Stromal cell of bone marrow (primary cell): ENCODE data around the gene PPP1R12B.
"Not testable (repeated sequence)": the region's sequence is repeated elsewhere in the genome, so short reads cannot be mapped to it uniquely, and the experiment has no call there.

Experiments used
- DNase-seq: peaks from one replicate; pipeline ENCODE4 v3.0.0-alpha.2; 2012; ENCODE audit warnings: low read depth

The PPP1R12B gene

GRCh38 chr1:202531472-202531811 lies 182.9 kb downstream of the PPP1R12B start:
- no peak for DNase-seq

- DNase-seq, result peak; percentile 42
Measured at GRCh38 chr1:202531812-202532616, 183.5 kb downstream of the PPP1R12B start.

GRCh38 chr1:202539166-202539574 lies 190.7 kb downstream of the PPP1R12B start:
- peak; percentile 52 for DNase-seq

GRCh38 chr1:202539583-202539982 lies 191.1 kb downstream of the PPP1R12B start:
- not testable (repeated sequence) for DNase-seq

GRCh38 chr1:202540014-202540413 lies 191.5 kb downstream of the PPP1R12B start:
- DNase-seq, result no peak

GRCh38 chr1:202540448-202540847 lies 191.9 kb downstream of the PPP1R12B start:
- DNase-seq, result no peak

- not testable (repeated sequence) for DNase-seq
Measured at GRCh38 chr1:202540858-202541257, 192.4 kb downstream of the PPP1R12B start.

GRCh38 chr1:202542415-202542814 lies 193.9 kb downstream of the PPP1R12B start:
- not testable (repeated sequence) for DNase-seq

- DNase-seq, result not testable (repeated sequence)
Measured at GRCh38 chr1:202543537-202543936, 195.0 kb downstream of the PPP1R12B start.

- DNase-seq, result not testable (repeated sequence)
Measured at GRCh38 chr1:202544766-202545449, 196.4 kb downstream of the PPP1R12B start.

GRCh38 chr1:202545647-202546303 lies 197.3 kb downstream of the PPP1R12B start:
- not testable (repeated sequence) for DNase-seq

GRCh38 chr1:202546377-202546776 lies 197.9 kb downstream of the PPP1R12B start:
- not testable (repeated sequence) for DNase-seq

- not testable (repeated sequence) for DNase-seq
Measured at GRCh38 chr1:202546796-202547195, 198.3 kb downstream of the PPP1R12B start.

- no peak for DNase-seq
Measured at GRCh38 chr1:202547215-202547614, 198.7 kb downstream of the PPP1R12B start.

- DNase-seq, result not testable (repeated sequence)
Measured at GRCh38 chr1:202550088-202550487, 201.6 kb downstream of the PPP1R12B start.

- no peak for DNase-seq
Measured at GRCh38 chr1:202551683-202552082, 203.2 kb downstream of the PPP1R12B start.

GRCh38 chr1:202552615-202553014 lies 204.1 kb downstream of the PPP1R12B start:
- DNase-seq, result not testable (repeated sequence)

- not testable (repeated sequence) for DNase-seq
Measured at GRCh38 chr1:202553078-202553477, 204.6 kb downstream of the PPP1R12B start.

GRCh38 chr1:202553560-202554038 lies 205.1 kb downstream of the PPP1R12B start:
- DNase-seq, result no peak

- DNase-seq, result not testable (repeated sequence)
Measured at GRCh38 chr1:202554619-202555018, 206.1 kb downstream of the PPP1R12B start.

GRCh38 chr1:202556037-202556436 lies 207.5 kb downstream of the PPP1R12B start:
- DNase-seq, result not testable (repeated sequence)

GRCh38 chr1:202557662-202558061 lies 209.2 kb downstream of the PPP1R12B start:
- not testable (repeated sequence) for DNase-seq
